ENCODE data around the gene ID2. TPM values are rescaled to one million over a fixed set of nuclear protein-coding genes. Genes with fewer than 3 reads are reported as not detected.

ID2 gene
- total RNA-seq (2014; rRNA removed; shearing (Covaris generic)) = 9.7 and 21.8 TPM in 2 replicates
- polyA plus RNA-seq (2015; cell fraction: cytosol; rRNA removed) = 13.4 and 27.6 TPM in 2 replicates
- polyA plus RNA-seq (2015; cell fraction: nucleus; rRNA removed) = 10.8 and 25.1 TPM in 2 replicates

GRCh38 chr2:8681786-8682692 is at the start of gene ID2:
Gene ID2, plus strand, starts transcription at chr2:8682056. Its CDS starts 110 bp downstream, at chr2:8682166.
- peak; percentile 97 for DNase-seq (ENCODE audit: low read depth)

- DNase-seq (ENCODE audit: low read depth) = no peak
Observed at GRCh38 chr2:8632755-8633154, 49.1 kb upstream of the ID2 start.

GRCh38 chr2:8633186-8633734 is 48.6 kb upstream of the ID2 start:
- no peak for DNase-seq (ENCODE audit: low read depth)

GRCh38 chr2:8633735-8634313 is 48.0 kb upstream of the ID2 start:
- peak; percentile 84 for DNase-seq (ENCODE audit: low read depth)

GRCh38 chr2:8634466-8635172 is 47.2 kb upstream of the ID2 start:
- no peak for DNase-seq (ENCODE audit: low read depth)

- DNase-seq (ENCODE audit: low read depth) = no peak
Observed at GRCh38 chr2:8636041-8636491, 45.8 kb upstream of the ID2 start.

- DNase-seq (ENCODE audit: low read depth) = no peak
Observed at GRCh38 chr2:8636721-8637636, 44.9 kb upstream of the ID2 start.

- no peak for DNase-seq (ENCODE audit: low read depth)
Observed at GRCh38 chr2:8638327-8638726, 43.5 kb upstream of the ID2 start.

GRCh38 chr2:8639122-8639635 is 42.7 kb upstream of the ID2 start:
- no peak for DNase-seq (ENCODE audit: low read depth)

GRCh38 chr2:8640498-8640897 is 41.4 kb upstream of the ID2 start:
- no peak for DNase-seq (ENCODE audit: low read depth)

GRCh38 chr2:8641301-8641965 is 40.4 kb upstream of the ID2 start:
- DNase-seq (ENCODE audit: low read depth) = no peak

GRCh38 chr2:8642366-8643068 is 39.3 kb upstream of the ID2 start:
- no peak for DNase-seq (ENCODE audit: low read depth)

GRCh38 chr2:8643250-8643995 is 38.4 kb upstream of the ID2 start:
- no peak for DNase-seq (ENCODE audit: low read depth)

- no peak for DNase-seq (ENCODE audit: low read depth)
Observed at GRCh38 chr2:8643996-8644356, 37.9 kb upstream of the ID2 start.

GRCh38 chr2:8644605-8645175 is 37.2 kb upstream of the ID2 start:
- no peak for DNase-seq (ENCODE audit: low read depth)

- DNase-seq (ENCODE audit: low read depth) = no peak
Observed at GRCh38 chr2:8645176-8645831, 36.6 kb upstream of the ID2 start.

GRCh38 chr2:8646731-8647461 is 35.0 kb upstream of the ID2 start:
- DNase-seq (ENCODE audit: low read depth) = no peak

All from HT1080 (cell line).